ENCODE measurements around the gene SERPING1.

The SERPING1 gene

DNA sequence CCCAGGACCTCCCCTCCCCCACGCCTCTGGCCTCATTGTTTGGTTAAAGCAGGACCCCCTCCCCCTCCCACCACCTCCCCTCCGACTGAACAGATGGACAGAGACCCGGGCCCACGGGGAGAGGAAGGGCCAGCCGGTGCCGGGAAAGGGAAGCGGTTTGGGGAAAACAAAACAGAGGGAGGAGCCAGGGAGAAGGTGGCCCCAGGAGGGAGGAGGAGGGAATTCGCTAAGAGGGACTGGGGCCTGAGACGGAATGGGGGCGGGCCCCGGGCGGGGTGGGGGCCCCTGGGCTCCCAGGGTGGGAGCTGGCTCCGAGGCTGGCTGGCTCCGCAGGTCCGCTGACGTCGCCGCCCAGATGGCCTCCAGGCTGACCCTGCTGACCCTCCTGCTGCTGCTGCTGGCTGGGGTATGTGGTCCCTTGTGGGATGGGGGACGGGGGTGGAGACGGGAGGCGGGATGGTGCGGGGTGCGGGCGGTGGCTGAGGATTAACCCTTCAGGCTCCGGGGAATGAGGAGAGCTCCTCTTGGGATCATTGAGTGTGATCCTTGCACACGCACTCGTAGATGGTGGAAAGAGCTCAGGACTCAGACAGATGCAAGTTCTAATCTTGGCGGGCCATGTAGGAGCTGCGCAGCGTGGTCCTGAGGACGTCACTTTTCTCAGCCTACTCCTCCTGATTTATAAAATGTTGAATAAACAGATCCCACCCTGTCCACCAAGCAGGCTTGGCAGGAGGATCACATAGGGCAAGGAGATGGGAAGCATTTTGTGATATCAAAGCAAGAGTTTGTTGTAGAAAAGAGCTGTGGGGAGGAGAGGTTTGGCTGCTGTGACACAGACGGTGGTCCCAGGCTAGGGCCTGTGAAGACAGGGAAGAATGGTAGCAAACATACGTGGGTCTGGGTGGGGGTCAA lies 688 bp downstream of the SERPING1 start:
- no peak for DNase-seq

GRCh38 chr11:57598831-57599155 lies 1.3 kb downstream of the SERPING1 start:
- no peak for DNase-seq

GRCh38 chr11:57599381-57599780 lies 1.9 kb downstream of the SERPING1 start:
- no peak for DNase-seq

GRCh38 chr11:57601297-57601696 lies 3.8 kb downstream of the SERPING1 start:
- DNase-seq: no peak

DNA sequence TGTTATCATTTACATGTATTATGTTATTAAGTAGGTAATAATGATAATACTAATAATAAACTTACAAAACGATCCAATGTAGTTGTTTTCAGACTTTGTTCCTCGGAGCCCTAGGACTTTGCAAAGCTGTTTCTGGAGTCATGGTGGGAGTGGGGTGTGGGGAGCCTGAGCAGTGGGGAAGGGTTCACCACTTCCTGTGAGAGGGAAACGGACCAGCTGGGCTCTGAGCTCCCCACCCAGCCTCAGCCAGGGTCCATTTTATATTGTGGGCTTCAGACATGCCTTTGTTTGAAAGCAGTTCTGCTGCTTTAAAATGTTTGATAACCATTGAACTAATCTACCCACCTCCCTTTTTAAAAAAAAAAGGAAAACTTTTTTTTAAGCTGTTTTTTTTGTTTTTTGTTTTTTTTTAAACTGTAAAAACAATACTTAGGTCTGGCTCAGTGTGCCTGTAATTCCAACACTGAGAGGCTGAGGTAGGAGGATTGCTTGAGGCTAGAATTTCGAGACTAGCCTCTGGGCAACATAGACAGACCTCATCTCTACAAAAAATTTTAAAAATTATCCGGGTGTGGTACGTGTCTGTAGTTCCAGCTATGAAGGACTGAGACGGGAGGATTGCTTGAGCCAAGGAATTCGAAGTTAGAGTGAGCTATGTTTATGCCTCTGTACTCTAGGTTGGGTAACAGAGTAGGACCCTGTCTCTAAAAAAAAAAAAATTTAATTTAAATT lies 7.0 kb downstream of the SERPING1 start:
- no peak for DNase-seq

- no peak for DNase-seq
Observed at GRCh38 chr11:57605028-57605420, 7.5 kb downstream of the SERPING1 start.

GRCh38 chr11:57610170-57610569 lies 12.7 kb downstream of the SERPING1 start:
- DNase-seq: no peak

DNA sequence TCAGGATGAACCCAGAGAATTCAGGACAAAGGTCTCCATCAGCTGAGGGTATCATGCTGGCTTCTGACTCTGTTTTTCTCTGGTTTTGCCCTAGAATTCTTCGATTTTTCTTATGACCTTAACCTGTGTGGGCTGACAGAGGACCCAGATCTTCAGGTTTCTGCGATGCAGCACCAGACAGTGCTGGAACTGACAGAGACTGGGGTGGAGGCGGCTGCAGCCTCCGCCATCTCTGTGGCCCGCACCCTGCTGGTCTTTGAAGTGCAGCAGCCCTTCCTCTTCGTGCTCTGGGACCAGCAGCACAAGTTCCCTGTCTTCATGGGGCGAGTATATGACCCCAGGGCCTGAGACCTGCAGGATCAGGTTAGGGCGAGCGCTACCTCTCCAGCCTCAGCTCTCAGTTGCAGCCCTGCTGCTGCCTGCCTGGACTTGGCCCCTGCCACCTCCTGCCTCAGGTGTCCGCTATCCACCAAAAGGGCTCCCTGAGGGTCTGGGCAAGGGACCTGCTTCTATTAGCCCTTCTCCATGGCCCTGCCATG lies 16.8 kb downstream of the SERPING1 start:
- DNase-seq: no peak

DNA sequence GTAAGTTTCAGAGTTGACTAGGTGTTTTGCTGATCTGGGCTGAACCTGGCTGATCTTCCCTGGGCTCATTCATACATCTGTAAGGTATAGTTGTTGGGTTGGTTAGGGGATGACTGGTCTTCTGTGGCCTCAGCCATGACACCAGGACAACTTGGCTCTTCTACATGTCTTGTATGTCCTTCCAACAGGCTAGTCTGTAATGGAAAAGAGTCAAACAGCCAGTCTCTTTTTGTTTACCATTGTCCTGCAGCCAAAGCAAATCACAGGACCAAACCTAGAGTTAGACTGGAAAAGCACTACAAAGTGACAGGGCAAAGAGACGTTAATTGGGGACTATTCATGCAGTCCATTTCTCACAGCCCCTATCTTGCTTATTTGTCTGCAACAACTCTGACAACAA lies 17.8 kb downstream of the SERPING1 start:
- DNase-seq: no peak

DNA sequence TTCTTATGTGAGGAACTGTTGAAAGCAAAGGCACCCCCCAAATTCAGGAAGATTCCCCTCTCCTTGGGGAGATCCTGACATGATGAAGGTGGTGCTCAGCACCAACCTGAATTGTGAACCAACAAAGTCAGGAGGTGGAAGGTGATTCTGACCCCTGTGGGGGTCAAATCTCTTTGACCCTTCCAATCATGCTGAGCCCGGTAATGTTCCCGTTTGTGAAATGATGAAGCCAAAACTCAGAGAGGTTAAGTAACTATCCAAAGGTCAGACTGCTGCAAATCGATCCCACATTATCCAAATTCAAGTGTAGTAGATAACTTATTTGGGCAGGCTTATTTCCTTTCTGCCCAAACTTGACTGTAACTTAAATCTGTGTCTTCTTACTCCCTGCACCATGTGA lies 19.1 kb downstream of the SERPING1 start:
- DNase-seq: no peak

GRCh38 chr11:57618438-57618837 lies 21.0 kb downstream of the SERPING1 start:
- DNase-seq: no peak

DNA sequence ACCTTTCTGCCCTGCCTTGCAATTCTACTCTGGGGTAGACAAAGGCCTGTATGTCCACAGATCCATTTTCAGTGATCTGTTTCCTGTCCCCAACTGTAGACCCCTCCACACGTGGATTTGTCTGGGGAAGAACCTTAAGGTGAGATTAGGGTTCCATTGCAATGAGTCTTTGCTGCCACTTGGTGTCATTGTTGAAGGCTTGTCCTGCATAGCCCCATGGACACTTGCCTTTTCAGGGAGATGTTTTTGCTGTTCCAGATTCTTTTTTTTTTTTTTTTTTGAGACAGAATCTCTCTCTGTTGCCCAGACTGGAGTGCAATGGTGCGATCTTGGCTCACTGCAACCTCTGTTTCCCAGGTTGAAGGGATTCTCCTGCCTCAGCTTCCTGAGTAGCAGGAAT lies 21.8 kb downstream of the SERPING1 start:
- no peak for DNase-seq

GRCh38 chr11:57620467-57620866 lies 23.0 kb downstream of the SERPING1 start:
- DNase-seq: no peak

- DNase-seq: no peak
Observed at GRCh38 chr11:57622263-57622662, 24.8 kb downstream of the SERPING1 start.

- no peak for DNase-seq
Observed at GRCh38 chr11:57624864-57625263, 27.4 kb downstream of the SERPING1 start.

GRCh38 chr11:57626895-57627294 lies 29.4 kb downstream of the SERPING1 start:
- no peak for DNase-seq

DNA sequence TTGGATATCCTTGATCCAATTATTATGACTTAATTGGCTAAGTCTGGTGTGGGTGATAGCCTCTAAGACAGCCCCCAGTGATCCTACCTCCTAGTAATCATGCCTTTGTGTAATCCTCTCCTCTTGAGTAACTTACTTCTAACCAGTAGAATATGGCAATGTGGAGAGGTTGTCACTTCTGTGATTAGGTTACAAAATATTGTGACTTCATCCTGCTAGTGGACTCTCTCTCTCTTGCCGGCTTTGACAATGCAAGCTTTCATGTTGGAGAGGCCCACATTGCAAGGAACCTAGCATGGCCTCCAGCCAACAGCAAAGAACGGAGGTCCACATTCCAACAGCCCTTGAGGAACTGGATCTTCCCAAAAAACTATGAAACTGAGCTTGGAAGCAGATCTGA lies 32.7 kb downstream of the SERPING1 start:
- no peak for DNase-seq

GRCh38 chr11:57632116-57632515 lies 34.6 kb downstream of the SERPING1 start:
- no peak for DNase-seq

DNA sequence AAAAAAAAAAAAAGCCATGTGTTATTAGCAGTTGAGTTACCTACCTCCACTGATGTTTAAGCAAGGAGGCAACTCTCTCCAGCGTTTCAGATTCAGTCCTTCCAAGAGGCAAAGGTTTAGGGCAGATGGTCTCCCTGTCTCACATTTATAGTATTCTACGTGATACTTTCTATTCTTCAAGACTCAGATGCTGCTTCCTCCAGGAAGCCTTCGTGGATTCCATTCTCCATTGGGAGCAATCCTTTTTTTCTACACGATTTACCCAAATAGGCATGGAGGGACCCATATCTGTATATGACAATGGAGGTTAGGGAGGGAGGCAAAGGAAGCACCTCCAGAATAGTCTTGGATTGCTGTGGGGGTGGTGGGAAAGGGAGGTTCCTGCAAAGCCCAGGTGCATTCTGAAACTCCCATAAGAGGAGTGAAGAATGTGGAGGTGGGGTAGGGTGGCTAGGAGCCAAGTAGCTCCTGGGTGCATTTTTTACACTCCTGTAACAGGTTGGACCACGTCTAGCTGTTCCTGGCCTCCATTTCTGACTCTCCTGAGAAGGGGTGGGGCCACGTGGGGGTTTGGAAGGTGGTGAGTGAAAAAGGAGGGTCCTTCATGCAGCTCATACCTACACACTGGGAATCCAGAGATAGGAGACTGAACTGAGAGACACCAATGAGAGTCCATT lies 36.0 kb downstream of the SERPING1 start:
- DNase-seq: no peak

DNA sequence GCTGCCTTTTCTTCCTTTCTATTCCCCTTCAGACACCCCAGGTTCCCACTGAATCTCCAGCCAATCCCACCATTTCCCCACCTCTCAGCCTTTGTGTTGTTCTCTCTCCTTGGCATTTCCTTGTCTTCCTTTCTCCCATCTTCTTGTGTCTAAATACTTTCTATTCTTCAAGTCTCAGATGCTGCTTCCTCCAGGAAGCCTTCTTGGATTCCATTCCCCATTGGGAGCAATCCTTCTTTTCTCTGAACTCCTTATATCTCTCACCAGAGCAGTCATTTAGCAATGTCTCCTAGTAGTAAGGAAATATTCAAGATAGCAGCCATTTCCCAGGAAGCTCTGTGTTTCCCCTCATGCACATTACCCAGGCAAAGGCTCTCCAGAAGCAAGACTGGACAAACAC lies 36.8 kb downstream of the SERPING1 start:
- DNase-seq: no peak

DNA sequence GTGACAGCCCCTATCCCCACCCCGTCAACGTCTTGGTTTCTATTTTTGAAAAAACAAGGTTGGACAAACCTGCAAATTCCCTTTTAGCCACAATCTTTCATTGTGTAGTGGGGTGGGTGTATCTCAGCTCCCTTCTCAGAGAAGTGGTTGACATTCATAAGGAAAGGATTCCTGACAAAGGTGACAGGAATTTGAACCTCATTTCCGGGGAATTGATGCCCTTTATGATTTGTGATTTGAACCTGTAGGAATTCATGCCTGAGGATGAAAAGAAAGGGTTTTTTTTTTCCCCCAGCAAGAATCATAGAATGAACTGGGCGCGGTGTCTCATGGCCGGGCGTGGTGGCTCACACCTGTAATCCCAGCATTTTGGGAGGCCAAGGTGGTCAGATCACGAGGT lies 37.8 kb downstream of the SERPING1 start:
- DNase-seq: no peak

GRCh38 chr11:57637626-57638004 lies 40.1 kb downstream of the SERPING1 start:
- DNase-seq: no peak

DNA sequence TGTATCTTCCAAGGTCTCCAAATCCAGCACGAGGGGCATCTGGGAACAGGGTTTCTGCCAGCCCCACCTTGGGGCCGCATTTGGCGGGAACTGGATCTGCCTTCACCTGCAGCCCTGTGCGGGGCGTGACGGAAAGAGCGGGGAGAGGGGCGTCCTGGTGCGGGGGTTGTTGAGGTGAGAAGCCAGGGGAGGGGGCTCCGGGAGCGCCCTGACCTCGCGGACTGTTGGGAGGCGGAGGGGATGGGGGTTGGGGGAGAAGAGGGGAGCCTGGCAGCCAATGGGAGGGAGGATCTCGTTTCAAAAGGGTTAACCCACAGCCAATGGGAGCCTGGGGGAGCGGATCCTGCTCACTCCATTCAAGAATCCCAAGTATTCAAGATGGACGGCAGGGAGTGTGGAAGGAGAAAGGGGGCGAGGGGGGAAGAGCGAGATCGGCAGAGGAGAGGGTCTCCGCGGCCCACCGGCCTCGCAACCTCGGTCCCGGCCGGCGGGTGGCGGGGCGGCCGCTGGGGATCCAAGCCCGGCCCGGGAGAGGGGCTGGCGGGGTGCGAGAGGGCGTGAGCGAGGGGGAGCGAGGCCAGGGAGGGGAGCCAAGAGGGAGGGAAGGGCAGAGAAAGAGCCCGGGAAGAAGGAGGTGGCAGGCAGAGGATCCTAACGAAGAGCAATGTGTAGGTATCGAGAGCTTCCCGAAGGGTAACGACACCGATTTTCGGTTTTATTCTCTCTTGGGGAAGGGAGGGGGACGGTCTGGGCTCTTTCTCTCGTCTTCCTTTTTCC lies 40.7 kb downstream of the SERPING1 start:
- DNase-seq: no peak
